ENCODE data around the gene ADGRG7. TPM values are rescaled to one million over a fixed set of nuclear protein-coding genes. Genes with fewer than 3 reads are reported as not detected.

Gene ADGRG7
- polyA plus RNA-seq, 1 donor (not counting 4 experiments of a cell fraction or from before 2014, with no cell fraction given) = 0.03 TPM

GRCh38 chr3:100634493-100635272 lies 25.3 kb downstream of the ADGRG7 start:
- Histone ChIP-seq H3K79me2 (ENCODE audit: control insufficient read depth, insufficient read depth, low read length) (no peaks in the 10 kb centered on the region), H3K36me3 (ENCODE audit: control insufficient read depth in 2 of 2, extremely low read depth in 1 of 2, insufficient read depth in 2 of 2, low read length in 2 of 2) (no peaks in the 10 kb centered on the region), H3K9me1 (ENCODE audit: control insufficient read depth, extremely low read depth, insufficient read depth, low read length) (no peaks in the 10 kb centered on the region), H3K27ac (ENCODE audit: control insufficient read depth, insufficient read depth, low read length) (no peak overlapping the region), H3K4me3 (ENCODE audit: control insufficient read depth in 2 of 3, extremely low read depth in 1 of 3, insufficient read depth in 2 of 3, low read depth in 1 of 3, low read length in 3 of 3) (no peak overlapping the region), H3K4me2 (ENCODE audit: control insufficient read depth, extremely low read depth, insufficient read depth, low read depth, low read length) (no peak overlapping the region), H3K4me1 (ENCODE audit: control insufficient read depth, extremely low read depth, insufficient read depth, low read length) (no peaks in the 10 kb centered on the region), H4K20me1 (ENCODE audit: control insufficient read depth, extremely low read depth, insufficient read depth, low read length) (no peaks in the 10 kb centered on the region), H3K9ac (ENCODE audit: control insufficient read depth, extremely low read depth, insufficient read depth, low read length) (no peak overlapping the region), H2AFZ (ENCODE audit: control insufficient read depth, low read length) (no peak overlapping the region), H3K9me3 (ENCODE audit: control insufficient read depth, low read depth, low read length) (no peaks in the 10 kb centered on the region), H3K27me3 (ENCODE audit: control insufficient read depth, extremely low read depth, insufficient read depth, low read length) (no peaks in the 10 kb centered on the region)
- FAIRE-seq (peak; percentile 41), DNase-seq (ENCODE audit: low read depth, low spot score) (no peak)
- dilution Hi-C loops (cut with MboI; ENCODE audit: extremely low pct_ligation_motif_present, low sequenced_read_pairs) = no loop called here
- peak; percentile 22 to 86 (median 40) for TF ChIP-seq CTCF (optimal IDR thresholded peaks at IDR 0.05 in 1 of 3, IDR thresholded peaks at IDR 0.05 in 1 of 3, conservative IDR thresholded peaks at IDR 0.05 in 1 of 3; ENCODE audit: extremely low read depth in 1 of 3, insufficient read depth in 2 of 3, low read length in 3 of 3)
- no peak for TF ChIP-seq EZH2 (IDR thresholded peaks at IDR 0.05; ENCODE audit: low read length)

- FAIRE-seq (peak; percentile 51), DNase-seq (ENCODE audit: low read depth, low spot score) (no peak)
- H2AFZ ChIP-seq (ENCODE audit: control insufficient read depth, low read length) = no peak overlapping the region
- H4K20me1 ChIP-seq (ENCODE audit: control insufficient read depth, extremely low read depth, insufficient read depth, low read length) = no peaks in the 10 kb centered on the region
- H3K27ac ChIP-seq (ENCODE audit: control insufficient read depth, insufficient read depth, low read length) = no peak overlapping the region
- dilution Hi-C loops (cut with MboI; ENCODE audit: extremely low pct_ligation_motif_present, low sequenced_read_pairs) = no loop called here
- H3K9ac ChIP-seq (ENCODE audit: control insufficient read depth, extremely low read depth, insufficient read depth, low read length) = no peak overlapping the region
- no peak overlapping the region for H3K4me2 ChIP-seq (ENCODE audit: control insufficient read depth, extremely low read depth, insufficient read depth, low read depth, low read length)
- TF ChIP-seq CTCF (optimal IDR thresholded peaks at IDR 0.05 in 1 of 3, IDR thresholded peaks at IDR 0.05 in 1 of 3, conservative IDR thresholded peaks at IDR 0.05 in 1 of 3; ENCODE audit: extremely low read depth in 1 of 3, insufficient read depth in 2 of 3, low read length in 3 of 3) (no peak), EZH2 (IDR thresholded peaks at IDR 0.05; ENCODE audit: low read length) (no peak)
- no peaks in the 10 kb centered on the region for H3K9me3 ChIP-seq (ENCODE audit: control insufficient read depth, low read depth, low read length)
- H3K79me2 ChIP-seq (ENCODE audit: control insufficient read depth, insufficient read depth, low read length) = no peaks in the 10 kb centered on the region
- H3K9me1 ChIP-seq (ENCODE audit: control insufficient read depth, extremely low read depth, insufficient read depth, low read length) = no peaks in the 10 kb centered on the region
- no peak overlapping the region for H3K4me3 ChIP-seq (ENCODE audit: control insufficient read depth in 2 of 3, extremely low read depth in 1 of 3, insufficient read depth in 2 of 3, low read depth in 1 of 3, low read length in 3 of 3)
- H3K4me1 ChIP-seq (ENCODE audit: control insufficient read depth, extremely low read depth, insufficient read depth, low read length) = no peaks in the 10 kb centered on the region
- no peaks in the 10 kb centered on the region for H3K36me3 ChIP-seq (ENCODE audit: control insufficient read depth in 2 of 2, extremely low read depth in 1 of 2, insufficient read depth in 2 of 2, low read length in 2 of 2)
- no peaks in the 10 kb centered on the region for H3K27me3 ChIP-seq (ENCODE audit: control insufficient read depth, extremely low read depth, insufficient read depth, low read length)
Observed at GRCh38 chr3:100635273-100635701, 25.9 kb downstream of the ADGRG7 start.

All from keratinocyte (primary cell).